ENCODE measurements around the gene PMEPA1.

DNA sequence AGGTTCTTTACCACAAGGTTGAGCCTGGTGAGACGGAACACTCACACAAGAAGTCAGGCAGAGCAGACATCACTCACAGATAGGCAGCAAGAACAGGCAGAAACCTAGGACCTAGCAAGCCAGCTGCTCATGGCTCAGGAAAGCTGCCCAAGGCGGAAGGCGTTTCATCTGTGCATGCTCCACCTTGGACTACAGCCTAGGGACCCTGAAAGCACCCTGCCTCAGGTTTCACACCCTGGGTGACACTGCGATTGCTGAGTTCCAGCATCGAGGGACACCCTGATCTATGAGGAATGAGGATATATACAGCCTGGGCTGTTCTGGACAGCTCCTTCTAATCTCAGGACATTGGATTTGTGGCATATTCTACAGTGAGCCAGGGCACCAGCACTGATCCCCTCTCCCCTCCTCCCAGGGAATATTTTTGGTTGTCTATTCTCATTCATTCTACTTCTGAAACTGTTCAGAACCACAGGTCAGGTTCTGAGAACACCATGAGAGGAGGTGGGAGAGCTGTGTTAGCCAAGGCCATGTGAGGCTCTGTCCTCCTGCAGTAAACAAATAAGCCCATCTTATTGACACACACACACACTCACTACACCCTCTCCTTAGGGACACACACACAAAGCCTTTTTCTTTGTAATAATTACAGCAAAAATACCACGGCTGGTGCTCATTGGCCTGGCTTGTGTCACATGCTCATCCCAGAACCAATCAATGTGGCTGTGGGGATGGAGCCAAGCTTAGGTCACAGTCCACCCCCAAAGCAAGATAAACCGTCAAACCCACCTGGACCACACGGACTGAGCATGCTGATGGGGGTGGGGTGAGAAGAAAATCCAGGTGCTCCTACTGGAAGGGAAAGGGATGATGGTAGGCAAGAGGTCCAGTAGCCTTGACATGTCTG is 26.3 kb upstream of the PMEPA1 start:
- TF ChIP-seq POLR2AphosphoS5 (IDR thresholded peaks at IDR 0.05; ENCODE audit: borderline replicate concordance, low read depth, low read length) = no peak
- no peak for TF ChIP-seq EZH2 (IDR thresholded peaks at IDR 0.05)
- TF ChIP-seq FOXP2 (optimal IDR thresholded peaks at IDR 0.05; ENCODE audit: control extremely low read depth, extremely low read length, insufficient read depth) = no peak
